Measurements from ENCODE around the gene CYB5R4.

- TF ChIP-seq CTCF (IDR thresholded peaks at IDR 0.05) (no peak), POLR2A (IDR thresholded peaks at IDR 0.05) (no peak), POLR2AphosphoS5 (IDR thresholded peaks at IDR 0.05) (no peak), EP300 (IDR thresholded peaks at IDR 0.05) (no peak)
These were observed 33.5 kb downstream of the CYB5R4 start for GRCh38 chr6:83893024-83893423.
